NCI-H2196 (cell line): ENCODE results near the gene SIL1.
"Not testable (repeated sequence)": the region's sequence is repeated elsewhere in the genome, so short reads cannot be mapped to it uniquely, and the experiment has no call there.

Experiments used
- DNase-seq: peaks from one replicate; lab custom pipeline; 2025; ENCODE audit not compliant: unreplicated experiment; lab: John Stamatoyannopoulos, UW

Gene SIL1

DNA sequence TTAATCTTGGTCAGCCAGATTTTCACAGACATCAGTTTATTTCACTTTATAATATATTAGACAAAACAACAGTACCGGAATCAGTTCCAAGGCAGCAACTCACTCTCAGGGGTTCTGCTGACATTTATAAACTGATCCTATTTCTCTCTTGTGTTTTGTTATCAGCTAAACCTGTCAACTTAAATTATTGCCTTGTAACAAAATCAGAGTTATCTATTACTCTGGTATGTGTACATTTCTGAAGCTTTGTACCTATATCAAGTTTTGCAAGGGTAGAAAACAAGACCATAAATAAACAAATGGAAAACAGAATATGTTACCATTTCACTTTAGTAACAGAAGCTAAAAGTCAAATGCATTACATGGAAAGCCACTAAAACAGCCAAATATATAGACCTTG, 122.1 kb downstream of the SIL1 start:
- no peak for DNase-seq

DNA sequence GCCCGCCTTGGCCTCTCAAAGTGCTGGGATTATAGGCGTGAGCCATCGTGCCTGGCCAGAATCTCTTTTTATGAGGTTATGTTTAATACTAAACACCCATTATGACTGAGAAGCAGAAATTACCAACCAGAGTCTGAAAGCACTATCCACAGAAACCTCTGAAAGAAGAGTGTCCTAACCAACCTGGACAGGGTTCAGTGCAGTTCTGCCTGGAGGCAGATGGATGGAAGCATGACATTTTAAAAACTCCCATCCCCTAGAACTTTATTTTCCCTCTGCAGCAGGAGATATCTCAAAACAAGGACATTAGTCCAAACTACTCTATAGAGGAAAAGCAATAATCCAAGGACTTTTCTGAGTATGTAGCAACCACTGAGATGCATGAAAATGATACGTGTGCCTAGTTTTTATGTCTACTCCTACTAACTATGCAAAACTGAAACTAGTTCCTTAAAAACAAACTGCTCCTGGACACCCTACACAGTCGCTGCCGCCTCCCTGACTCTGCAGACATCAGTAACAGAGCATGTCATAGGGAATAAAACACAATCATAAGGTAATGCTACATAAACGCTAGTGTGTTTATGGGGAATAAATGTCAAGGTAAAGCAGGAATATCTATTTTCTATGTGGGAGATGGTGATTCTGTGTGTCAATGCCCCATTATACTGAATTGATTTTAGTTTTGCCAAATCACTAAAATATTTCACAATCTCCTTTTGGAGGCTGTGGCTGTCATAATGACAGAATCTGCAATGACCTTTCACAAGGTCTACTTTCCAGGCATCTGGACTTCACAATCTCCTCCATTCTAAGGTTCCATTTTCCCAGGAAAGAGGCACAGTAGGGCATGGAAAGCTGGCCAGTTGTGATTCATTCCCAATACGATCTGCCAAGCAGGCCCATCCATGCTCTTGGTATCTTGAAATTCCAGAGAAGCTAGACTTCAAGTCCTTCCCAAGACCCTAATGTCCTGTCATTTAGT, 122.8 kb downstream of the SIL1 start:
- DNase-seq = no peak

DNA sequence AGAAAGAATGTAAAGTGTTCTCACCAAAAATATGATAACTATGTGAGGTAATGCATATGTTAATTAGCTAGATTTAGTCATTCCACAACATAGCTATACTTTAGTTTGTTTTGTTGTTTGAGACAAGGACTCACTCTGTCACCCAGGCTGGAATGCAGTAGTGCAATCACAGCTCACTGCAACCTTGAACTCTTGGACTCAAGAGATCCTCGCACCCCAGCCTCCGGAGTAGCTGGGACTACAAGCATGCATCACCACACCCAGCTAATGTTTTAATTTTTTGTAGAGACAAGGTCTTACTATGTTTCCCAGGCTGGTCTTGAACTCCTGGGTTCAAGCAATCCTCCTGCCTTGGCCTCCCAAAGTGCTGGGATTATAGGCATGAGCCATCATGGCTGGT, 124.2 kb downstream of the SIL1 start:
- DNase-seq = not testable (repeated sequence)

DNA sequence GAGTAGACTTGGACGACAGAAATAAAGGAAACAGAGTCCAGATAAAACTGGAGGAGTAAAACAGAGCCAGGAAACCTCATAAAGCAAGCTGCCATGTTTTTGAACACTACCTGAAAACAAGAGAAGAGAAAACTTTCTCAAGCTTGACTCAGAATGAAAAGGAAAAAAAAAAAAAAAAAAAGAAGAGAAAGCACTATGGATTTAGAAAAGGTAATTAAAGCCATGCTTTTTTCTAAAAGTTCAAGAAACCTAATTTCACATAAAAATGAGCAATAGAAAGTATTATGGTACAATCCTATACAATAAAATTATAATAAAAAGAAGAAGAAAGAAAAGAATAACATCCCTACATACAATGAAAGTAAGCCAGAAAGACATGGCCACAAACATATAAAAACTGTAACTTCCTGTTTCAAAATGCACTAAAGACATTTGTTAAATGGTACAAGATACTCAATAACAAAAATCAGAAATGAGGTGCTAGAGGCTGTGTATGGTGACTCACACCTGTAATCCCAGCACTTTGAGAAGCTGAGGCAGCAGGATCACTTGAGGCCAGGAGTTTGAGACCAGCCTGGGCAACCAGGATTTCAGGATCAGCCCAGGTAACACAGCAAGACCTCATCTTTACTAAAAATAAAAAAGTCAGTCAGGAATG, 129.5 kb downstream of the SIL1 start:
- DNase-seq = no peak

DNA sequence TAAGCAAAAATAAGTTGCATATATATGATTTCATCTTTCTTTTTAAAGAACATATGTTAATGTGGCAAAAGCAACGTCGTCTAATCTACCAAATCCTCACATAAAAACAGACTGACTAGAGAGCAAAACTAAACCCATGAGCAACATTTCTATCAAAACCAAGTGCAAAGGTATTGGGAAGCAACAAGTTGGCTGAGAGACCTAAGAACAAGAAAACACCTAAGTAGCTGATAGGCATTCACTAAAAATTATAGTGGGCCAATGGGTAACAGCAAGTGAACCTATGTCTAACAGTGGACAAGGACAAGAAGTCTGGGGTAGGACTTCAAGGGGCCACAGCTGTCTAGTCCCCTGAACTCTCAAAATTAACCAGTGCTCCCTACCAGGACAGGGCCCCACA, 130.1 kb downstream of the SIL1 start:
- no peak for DNase-seq

DNA sequence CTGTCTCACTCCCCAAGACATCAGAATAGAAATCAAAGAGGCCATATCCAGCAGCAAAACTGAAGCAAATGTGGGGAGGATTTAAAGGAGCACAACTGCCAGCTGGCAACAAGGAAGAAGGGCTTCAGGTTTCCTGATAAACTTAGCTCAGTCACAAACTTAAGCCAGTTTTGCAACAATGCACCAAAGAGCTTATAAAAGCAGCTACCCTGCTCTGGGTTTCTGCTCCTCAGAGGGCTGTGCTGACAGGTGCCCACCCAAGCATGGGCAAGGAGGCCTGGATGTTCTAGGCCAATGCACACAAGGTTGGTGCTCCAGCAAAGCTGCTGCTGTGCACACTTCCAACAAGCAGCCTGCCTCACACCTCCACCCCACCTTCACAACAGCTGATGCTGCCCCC, 132.9 kb downstream of the SIL1 start:
- DNase-seq = no peak

DNA sequence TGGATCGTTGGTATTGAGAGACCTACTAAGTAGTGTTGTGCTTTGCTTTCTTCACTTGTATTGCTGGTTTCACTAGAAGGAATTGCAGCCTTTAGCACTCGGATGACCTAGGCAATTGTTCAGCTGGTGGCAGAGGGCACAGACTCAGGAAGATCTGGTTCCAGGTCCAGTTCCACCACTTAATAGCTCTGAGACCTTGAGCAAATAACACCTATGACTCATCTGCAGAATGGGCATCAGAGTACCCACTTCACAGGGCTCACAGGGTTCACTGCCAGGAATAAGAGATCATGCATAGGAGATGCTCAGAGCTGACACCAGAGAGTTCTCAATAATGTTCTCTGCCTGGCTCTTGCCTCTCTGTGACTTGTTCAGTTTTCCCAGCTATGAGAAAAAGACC, 133.6 kb downstream of the SIL1 start:
- DNase-seq = peak; percentile 78

DNA sequence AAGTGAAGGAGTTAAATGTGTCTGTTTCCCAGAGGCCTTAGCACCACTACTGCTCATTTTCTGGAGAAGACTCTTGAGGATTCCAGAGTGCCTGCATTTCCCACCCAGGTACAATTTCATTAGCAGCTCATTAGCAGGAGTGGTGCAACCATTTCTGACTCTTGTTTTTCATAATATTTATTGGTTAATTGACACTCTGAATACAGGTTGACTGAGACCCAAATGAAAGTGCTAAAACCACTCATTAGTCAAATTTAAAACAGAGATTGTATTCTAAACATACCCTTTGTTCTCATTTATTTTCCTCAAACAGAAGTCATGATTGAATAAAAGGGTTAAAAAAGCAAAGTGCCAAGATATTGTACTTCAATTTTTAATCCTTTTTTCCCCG, 134.5 kb downstream of the SIL1 start:
- DNase-seq = no peak

DNA sequence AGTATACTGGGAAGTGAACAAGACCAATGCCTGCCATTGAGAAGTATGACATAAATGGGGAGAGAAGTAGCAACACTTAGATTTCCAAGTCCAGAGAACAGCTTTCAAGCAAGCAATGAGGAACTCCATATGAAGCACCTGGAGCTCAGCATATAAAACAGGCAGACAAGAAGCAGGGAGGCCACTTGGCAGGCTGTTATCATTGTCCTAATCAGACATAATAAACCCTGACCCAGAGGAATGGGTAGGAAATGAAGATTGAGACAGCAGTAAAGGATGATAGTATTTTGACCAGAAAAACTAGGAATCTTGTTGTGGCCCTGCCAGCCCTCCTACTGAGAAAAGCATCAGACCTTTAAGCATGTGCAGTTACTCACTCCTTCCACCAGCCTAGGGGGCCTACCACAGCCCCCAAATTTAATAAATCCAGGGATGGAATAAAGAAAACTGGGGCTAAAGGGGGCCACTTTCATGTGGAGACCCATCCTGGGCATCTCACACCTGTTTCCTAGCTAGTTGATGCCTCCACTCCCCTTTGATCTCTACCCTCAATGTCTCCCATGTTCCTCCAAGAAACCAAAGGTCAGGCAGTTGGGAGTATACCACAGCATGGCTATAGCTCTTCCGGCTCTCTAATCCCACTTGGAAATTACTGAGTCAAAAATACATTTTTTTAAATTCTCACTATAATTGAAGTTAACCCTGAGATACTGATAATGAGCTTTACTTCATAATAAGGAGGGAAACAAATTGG, 135.1 kb downstream of the SIL1 start:
- DNase-seq = no peak

DNA sequence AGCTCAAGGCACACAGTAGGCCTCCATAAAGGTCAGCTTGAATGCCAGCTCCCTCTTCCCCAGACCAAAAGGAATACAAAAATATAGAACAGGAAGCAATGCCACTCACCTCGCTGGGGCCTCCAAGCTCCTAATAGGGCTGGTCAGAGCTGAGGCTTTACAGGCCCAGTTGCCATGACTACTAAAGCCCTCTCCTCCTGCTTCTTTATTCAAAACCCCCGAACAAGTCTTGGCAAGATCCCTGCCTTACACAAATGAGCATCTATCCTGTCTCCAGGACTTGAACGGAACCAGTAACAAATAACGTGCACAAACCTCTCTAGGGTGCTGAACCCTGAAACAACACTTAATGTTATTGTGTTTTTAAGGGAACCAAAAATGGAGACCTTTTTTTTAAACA, 136.3 kb downstream of the SIL1 start:
- DNase-seq = no peak

DNA sequence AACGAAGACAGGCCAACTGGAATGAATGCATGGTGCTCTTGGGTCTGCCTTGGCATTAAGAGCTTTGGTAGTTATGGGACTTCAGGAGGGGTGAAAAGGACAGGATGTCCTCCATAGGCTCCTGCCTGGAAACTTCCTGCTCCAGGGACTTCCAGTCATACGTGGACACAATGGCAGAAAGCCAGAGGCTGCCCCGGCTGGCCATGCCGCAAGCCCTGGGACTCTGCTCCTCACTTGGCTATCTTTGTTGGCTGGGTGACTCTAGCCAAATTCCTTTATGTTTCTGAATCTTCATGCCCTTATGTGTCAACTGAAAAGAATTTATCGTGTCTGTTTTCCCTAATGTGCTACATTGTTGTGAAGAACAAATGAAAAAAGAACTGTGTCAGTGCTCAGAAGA, 136.9 kb downstream of the SIL1 start:
- no peak for DNase-seq

DNA sequence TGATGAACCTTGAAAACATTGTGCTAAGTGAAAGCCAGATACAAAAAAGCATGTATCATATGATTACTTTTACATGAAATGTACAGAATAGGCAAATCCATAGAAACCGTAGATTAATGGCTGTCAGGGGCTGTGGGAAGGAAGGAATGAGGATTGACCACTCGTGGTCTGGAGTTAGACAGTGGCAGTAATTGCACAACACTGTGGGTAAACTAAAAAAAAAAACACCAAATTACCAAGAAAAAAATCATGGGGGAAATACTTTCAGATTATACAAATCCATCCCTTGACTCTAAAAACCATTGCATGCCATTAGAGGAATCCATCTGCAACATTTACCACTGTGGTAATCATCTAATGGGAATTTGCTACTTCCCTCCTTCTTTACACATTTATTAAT, 140.0 kb downstream of the SIL1 start:
- DNase-seq = no peak

DNA sequence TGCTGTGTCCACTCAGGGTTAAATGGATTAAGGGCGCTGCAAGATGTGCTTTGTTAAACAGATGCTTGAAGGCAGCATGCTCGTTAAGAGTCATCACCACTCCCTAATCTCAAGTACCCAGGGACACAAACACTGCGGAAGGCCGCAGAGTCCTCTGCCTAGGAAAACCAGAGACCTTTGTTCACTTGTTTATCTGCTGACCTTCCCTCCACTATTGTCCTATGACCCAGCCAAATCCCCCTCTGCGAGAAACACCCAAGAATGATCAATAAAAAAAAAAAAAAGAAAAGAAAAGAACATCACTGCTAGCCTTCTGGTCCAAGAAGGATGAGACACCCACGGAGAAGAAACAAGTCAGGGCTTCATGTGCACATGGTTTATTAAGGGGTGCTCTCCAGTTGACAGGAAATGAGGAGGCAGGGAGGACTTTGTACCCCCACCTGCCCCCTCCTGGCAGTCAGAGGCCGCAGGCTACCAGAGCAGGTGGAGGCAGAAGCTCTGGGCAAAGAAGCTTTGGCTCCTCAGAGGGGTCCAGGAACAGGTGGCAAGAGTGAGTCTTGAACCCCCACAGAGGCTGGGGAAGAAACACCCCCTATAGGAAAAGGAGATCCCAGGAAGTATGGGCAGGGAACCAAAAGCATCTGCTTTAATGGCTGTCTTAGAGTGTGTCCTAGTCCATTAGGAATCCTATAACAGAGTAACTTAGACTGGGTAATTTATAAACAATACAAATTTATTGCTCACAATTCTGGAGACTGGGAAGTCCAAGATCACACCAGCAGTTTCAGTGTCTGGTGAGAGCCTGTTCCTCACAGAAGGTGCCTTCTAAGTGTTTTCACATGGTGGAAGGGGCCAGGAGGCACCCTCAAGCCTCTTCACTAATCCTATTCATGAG, 140.9 kb downstream of the SIL1 start:
- not testable (repeated sequence) for DNase-seq

DNA sequence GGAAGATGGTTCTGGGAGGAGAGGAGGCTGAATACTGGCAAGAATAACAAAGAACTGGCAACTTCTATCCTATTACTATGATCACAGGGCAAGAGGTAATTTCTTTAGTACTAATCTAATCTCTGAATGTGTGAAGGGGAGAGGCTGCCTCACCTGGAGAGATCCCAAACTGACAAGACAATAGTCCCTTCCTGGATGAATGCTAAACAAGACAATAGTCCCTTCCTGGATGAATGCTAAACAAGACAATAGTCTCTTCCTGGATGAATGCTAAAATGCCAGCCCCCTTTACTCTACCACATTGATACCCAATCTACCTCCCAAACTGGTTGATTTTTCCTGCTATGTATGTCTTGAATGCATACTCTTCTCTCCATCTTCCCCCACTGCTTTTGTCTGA, 145.2 kb downstream of the SIL1 start:
- no peak for DNase-seq

DNA sequence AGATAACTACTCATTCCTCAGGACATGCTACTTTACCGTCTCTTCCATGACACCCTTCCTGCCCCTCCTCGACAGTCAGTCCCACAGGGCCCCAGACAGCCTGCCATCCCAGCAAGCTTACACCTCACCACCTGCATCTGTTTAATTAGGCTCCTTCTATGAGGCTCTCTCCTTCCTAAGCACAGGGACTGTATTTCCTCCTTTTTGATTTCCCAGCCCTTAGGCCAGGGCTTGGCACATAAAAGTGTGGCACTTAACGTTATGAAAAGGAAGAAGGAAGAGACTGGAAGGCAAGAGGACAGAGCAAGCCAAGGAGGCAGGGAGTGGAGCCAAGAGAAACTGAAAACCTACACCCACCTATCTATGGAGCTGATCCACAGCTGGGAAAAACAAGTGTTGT, 146.8 kb downstream of the SIL1 start:
- peak; percentile 22 for DNase-seq

DNA sequence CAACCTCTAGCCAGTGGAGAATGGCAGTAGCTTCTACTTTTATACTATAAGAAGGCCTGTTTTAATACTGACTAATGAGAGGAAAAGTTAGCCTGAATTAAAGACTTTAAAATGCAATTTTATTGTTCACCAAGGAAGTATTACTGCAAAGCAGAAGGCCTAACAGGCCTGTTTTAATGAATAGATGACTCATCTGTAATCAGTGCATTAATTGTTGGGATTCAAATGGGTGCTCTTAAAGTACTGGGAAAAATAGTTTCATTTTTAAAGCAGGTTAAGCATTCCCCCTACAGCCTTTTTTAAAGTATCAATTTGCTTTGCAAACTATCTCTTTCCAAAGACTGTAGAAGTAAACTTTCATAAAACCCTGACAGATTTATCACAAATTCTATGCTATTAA, 147.7 kb downstream of the SIL1 start:
- no peak for DNase-seq

DNA sequence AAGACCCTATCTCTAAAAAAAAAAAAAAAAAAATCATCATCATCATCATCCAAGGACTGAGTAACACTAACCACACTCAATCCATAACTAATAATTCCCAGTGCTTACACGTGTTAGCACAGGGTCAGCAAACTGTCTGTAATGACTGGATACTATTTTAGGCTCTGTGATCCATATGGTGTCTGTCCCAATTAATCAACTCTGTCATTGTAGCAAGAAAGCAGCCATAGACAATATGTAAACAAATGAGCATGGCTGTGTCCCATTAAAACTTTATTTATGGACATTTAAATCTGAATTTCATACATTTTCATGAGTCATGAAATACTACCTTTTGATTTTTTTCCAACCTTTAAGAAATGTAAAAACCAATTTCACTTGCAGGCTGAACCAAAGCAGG, 148.4 kb downstream of the SIL1 start:
- DNase-seq = no peak

DNA sequence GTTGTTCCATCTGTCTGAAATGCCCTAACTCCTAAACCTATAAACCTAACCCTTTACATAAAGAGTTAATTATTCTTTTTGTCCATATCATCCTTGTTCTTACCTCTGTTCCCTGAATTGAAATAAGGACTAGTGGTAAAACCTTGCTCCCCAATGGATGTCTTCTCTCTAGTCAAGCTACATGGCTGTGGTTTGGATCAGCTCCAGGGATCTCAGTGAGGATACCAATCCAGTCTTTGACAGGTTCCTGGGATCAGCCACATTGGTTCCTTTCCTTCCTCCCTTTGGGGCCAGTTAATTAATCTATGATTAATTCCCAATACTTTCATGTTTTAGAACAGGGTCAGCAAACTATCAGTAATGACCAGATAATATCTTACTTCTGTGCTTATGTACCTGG, 151.6 kb downstream of the SIL1 start:
- DNase-seq = no peak

DNA sequence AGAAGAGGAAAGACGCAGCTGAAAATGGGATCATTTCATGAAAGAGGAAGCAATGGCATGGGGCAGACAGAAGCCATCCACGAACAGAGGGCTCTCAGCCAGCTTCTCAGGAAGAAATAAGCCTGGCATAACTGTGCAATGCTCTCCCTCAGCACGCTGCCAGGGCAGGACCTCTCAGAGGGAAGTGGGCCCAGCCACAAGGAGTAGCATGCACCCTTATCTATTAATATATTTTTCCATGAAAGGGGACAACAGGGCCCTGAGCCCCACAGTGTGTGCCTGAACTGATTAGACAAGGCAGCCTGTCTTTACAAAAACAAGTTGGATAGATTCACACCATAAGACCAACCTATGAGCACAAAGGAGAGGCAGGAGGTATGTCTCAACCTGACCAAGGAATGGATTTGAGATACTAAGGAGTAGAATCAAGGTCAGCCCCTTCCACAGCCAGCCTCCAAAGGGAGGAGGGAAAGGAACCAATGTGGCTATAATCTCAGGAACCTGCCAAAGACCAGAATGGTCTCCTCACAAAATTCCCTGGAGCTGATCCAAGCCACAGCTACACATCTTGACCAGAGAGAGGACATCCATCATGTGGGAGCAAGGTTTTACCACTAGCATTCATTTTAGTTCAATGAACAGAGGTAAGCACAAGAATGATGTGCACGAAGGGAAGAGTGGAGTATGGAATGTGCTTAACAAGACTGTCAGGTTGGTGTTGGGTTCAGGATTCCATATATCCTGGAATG, 154.8 kb downstream of the SIL1 start:
- no peak for DNase-seq

DNA sequence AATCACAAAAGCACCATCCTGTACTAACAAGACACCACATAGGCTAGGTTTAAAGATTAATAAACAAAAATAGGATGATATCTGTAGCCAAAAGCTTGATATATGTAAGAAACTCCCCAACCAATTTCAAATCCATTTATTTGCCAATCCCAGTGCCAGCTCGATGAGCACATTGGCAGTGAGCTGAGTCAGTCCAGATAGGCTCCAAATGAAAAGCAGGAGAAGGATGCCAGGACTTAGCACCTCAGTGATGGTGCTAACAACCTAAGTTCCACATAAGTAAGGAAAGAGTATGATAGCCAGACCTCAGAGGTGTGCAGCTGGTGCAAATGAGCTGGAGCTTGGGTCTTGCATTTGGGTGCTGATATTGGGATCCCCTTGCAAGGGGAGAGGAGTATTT, 158.1 kb downstream of the SIL1 start:
- no peak for DNase-seq
